GM19240 (cell line): ENCODE measurements around the gene ANKRD24.
"Not testable (repeated sequence)": the region's sequence is repeated elsewhere in the genome, so short reads cannot be mapped to it uniquely, and the experiment has no call there.

ENCODE experiments used
- DNase-seq: peaks from one replicate; pipeline ENCODE4 v3.0.0; 2011; ENCODE audit warnings: low spot score; ENCODE audit not compliant: insufficient read length

ANKRD24 gene

DNA sequence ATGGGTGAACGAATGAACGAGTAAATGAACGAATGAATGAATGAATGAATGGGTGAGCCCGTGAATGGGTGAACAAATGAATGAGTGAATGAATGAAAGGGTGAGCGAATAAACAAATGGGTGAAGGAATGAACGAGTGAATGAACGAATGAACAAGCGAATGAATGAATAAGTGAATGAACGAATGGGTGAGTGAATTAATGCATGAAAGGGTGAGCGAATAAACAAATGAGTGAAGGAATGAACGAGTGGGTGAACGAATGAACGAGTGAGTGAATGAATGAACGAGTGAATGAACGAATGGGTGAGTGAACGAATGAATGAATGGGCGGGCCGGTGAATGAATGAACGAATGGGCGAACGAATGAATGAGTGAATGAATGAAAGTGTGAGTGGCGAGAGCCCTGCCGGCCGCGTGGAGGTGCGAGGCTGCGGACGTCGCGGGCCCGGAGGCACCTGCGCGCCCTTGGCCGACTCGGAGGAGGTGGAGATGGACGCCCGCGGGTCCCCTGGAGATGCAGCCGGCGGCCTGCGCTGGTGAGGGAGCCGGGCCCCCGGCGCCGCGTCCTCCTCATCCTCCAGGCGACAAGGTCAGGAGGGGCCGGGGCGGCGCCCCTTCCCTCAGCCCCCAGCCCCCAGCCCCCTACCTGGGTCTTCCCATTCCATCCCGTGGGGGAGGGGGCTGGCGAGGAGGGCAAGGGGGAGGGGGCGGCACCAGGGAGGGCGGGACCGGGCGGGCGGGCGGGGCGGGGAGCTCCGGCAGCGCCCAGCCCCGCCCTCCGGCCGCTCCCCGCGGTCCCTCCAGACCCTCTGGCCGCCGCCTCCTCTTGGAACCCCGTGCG is 15.4 kb downstream of the ANKRD24 start:
- no peak for DNase-seq

DNA sequence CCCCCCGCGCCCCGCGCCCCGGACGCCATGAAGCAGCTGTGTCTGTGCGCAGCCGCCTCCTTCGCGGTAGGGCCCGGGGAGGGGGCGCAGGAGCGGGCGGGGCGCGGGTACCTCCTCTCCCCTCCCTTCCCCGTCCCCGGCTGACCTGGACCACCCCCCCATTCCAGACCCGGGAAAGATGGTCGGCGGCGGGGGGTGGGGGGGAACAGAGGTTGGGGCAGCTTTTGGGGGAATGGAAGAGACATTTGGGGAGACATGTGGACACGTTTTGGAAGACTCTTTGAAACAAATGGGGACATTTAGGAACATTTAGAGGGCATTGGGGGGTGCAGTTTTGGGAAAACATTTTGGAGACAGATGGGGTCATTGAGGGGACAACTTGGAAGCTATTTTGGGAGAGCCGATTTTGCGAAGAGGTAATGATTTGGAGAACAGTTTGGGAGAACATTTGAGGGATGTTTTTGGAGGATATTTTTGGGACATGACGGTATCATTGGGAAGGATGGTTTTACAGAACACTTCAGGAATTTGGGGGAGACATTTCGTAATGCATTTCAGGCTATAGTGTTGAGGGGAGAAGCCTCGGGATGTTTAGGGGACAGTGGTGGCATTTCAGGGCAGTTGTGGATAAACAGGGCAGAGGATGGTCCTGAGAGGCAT is 16.1 kb downstream of the ANKRD24 start:
- no peak for DNase-seq

DNA sequence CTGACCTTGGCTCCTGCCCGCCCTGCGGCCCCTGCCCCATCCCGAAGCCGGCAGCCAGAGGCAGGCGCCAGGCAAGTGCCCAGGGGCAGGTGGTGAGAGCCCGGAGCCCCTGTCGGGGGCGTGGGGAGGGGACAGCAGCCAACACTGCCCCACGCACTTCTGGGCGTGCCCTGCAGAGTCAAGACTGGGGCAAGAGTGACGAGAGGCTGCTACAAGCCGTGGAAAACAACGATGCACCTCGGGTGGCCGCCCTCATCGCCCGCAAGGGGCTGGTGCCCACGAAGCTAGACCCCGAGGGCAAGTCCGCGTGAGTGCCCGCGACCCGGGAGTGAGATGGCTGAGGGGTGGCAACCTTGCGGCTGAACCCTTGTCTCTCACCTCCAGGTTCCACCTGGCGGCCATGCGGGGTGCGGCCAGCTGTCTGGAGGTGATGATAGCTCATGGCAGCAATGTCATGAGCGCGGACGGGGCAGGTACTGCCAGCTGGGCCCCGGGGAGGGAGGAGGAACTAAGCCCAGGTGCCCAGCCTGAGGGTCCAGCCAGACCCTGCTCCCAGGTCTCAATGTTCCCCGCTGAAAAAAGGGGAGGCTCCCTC is 17.3 kb downstream of the ANKRD24 start:
- DNase-seq, result no peak

DNA sequence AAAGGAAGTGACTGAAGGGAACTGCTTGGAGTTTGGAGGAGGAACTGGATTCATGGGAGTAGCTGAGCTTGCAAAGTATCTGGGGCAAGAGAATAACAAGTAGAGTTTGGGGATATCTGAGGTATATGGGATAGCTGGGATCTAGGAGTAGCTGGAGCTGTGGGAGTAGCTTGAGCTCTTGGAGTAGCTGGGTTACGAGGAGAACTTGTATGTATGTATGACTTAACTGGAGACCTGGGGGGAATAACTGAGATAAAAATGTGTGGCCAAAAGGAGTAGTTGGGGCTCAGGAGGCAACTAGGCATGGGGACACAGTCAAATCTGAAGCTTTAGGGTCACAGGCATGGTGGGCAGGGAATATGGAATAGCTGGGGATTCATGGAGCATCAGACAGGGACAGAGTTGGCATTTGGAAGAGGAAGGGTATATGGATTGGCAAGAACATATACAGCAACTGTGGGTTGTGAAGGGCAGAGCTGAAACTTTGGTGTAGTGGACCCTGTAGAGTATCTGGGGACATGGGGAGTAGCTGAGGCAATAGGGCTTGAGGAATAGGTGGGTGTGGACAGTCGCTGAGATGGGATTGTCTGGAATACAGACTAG is 18.6 kb downstream of the ANKRD24 start:
- DNase-seq, result no peak

DNA sequence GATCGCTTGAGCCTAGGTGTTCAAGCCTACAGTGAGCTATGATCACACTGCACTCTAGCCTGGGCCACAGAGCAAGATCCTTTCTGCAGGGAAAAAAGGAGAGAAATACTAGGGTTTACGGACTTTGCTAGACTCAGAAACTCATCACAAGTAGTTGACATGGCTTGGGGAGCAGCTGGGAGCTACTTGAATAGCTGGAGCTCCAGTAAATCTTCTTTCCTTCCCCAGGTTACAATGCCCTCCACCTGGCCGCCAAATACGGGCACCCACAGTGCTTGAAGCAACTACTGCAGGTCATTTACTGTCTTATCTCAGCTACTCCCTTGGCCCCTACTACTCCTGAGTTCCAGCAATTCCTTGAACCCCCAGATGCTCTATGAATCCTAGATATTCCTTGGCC is 19.3 kb downstream of the ANKRD24 start:
- DNase-seq, result no peak

DNA sequence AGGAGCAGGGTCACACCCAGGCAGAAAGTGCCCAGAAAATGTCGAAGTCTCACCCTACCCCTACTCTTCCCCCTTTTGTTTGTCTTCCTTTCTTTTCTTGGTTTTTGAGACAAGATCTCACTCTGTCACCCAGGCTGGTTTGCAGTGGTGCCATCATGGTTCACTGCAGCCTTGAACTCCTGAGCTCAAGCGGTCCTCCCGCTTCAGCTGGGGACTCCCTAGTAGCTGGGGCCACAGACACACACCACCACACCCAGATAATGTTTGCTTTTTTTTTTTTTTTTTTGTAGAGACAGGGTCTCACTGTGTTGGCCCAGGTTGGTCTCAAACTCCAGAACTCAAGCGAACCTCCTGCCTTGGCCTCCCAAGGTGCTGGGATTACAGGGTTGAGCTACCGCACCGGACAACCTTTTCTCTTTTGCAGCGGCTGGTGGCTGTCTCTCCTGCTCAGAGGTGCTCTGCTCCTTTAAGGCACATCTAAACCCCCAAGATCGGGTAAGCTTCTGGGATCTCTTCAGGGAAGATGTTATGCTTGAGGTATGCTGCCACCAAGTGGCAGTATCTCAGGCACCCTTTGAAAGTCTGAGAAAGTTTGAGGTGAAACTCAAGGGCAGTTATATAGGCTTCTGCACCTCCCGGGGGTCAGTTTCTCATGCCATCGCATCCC is 24.5 kb downstream of the ANKRD24 start:
- DNase-seq, result no peak

DNA sequence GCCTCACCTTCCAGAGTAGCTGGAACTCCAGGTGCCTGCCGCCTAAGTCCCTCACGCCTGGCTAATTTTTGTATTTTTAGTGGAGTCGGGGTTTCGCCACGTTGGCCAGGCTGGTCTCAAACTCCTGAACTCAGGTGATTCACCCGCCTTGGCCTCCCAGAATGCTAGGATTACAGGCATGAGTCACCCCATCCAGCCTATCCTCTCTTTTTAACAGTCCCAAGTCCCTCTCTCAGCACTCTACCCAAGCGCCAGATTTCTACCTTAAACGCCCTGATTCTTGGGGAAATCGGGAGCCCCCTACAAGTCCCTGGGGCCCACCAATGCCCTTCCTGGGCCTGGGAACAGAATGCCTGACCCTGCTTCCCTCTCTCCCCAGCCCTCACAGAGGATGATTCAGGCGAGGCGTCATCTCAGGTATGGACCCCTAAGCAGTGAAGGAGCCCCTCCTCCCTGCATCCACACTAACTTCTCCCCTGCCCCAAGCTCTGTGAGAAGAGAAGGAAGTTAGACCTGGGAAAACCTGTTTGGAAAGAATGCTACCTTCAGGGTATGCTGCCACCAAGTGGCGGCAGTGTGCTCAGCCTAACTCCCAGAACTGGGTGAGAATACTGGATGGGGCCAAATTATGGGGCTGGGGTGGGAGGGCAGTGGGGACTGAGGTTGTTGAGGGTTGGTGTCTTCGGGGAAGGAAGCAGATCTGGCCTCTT is 26.1 kb downstream of the ANKRD24 start:
- no peak for DNase-seq

DNA sequence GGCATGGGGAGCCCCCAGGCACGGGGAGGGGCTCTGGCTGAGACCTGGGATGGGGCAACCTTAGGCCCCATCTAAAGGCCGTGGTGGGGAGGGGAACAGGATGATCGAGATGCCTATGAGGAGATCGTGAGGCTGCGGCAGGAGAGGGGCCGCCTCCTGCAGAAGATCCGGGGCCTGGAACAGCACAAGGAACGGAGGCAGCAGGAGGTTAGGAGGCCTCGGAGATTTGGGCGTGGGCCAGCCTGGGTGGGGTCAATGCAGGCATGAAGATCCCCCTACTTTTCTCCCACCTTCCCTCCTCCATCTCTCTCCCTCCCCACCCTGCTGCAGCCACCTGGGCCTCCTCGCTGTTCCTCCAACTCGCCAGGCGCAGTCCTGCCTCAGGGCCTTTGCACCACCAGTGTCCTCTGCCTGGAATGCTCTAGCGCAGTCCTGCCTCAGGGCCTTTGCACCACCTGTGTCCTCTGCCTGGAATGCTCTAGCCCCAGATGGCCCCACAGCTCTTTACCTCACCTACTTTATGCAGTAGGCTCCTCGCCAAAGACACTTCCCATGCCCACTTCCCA is 27.8 kb downstream of the ANKRD24 start:
- no peak for DNase-seq

DNA sequence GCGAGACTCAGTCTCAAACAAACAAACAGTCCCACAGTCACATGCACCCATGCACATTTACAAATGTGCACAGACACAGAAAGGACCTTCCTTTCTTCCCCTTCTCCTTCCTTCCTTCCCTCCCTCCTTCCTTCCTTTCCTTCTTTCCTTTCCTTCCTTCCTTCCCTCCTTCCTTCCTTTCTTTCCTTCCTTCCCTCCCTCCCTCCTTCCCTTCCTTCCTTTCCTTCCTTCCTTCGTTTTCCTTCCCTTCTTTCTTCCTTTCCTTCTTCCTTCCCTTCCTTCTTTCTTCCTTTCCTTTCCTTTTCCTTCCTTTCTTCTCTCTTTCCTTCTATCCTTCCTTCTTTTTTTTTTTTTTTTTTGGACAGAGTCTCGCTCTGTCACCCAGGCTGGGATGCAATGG is 30.6 kb downstream of the ANKRD24 start:
- DNase-seq, result no peak

DNA sequence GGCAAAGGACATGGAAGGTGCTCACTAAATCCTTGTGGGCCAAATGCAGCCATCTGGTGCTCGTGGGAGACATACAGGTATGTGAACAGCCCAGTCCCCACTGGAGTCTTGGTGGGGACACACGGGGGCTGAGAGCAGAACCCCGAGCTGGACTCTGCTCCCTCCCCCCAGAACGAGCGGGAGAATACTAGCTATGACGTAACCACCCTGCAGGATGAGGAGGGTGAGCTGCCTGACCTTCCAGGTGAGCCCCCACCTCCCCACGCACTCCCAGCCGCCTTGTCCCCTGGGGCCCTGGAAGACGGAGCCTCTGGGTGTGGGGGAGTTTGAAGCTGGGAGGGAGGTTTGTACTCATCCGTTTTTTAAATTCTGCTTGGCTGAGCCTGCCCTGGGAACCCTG is 33.3 kb downstream of the ANKRD24 start:
- no peak for DNase-seq

DNA sequence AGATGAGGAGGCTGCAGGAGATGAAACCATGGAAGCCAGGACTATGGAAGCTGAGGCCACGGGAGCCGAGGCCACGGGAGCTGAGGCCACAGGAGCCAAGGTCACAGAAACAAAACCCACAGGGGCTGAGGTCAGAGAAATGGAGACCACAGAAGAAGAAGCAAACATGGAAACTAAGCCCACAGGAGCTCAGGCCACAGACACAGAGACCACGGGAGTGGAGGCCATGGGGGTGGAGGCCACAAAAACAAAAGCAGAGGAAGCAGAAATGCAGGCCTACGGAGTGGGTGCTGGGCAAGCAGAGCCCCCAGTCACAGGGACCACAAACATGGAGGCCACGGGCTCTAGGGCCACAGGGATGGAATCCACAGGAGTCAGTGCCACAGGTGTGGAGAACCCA is 34.4 kb downstream of the ANKRD24 start:
- no peak for DNase-seq

DNA sequence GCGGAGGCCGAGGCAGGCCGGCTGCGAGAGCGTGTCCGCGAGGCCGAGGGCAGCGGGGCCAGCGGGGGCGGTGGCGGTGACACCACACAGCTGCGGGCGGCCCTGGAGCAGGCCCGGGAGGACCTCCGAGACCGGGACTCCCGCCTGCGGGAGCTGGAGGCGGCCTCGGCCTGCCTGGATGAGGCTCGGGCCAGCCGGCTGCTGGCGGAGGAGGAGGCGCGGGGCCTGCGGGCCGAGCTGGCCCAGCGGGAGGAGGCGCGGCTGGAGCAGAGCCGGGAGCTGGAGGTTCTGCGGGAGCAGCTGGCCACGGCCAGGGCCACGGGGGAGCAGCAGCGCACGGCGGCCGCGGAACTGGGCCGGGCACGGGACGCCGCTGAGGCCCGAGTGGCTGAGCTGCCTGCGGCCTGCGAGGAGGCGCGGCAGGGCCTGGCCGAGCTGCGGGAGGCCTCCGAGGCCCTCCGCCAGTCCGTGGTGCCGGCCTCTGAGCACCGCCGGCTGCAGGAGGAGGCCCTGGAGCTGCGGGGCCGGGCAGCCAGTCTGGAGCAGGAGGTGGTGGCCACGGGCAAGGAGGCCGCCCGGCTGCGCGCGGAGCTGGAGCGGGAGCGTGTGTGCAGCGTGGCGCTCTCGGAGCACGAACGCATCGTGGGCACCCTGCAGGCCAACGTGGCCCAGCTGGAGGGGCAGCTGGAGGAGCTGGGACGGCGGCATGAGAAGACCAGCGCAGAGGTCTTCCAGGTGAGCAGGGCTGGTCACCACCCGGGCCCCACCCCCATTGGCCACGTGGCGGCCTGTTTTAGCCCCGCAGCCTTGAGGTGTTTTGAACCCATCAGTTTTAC is 35.2 kb downstream of the ANKRD24 start:
- no peak for DNase-seq

DNA sequence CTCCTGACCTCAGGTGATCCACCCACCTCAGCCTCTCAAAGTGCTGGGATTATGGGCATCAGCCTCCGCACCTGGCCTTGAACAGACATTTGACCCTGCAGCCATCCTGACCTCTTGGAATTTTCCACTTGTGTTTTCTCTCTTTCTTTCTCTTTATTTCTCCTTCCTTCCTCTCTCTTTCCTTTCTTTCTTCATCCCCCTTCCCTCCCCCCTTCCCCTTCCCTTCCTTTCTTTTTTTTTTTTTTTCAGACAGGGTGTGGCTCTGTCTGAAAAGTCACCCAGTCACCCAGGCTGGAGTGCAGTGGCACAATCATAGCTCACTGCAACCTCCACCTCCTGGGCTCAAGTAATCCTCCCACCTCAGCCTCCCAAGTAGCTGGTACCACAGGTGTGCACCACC is 36.0 kb downstream of the ANKRD24 start:
- not testable (repeated sequence) for DNase-seq

DNA sequence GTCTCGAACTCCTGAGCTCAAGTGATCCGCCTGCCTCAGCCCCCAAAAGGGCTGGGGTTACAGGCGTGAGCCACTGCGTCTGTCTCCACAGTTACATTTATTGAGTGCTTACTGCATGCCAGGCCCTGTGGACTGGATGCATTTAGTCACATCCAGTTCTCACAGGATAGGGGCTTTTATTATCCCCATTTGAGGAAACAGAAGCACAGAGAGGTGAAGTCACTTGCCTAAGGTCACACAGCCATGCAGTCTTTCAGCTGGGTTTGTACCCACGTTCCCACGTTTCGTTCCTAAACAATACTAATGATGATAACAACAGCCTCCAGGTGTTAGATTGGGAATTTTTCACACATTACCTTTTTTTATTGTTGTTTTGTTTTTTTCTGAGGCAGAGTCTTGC is 37.7 kb downstream of the ANKRD24 start:
- DNase-seq, result no peak

DNA sequence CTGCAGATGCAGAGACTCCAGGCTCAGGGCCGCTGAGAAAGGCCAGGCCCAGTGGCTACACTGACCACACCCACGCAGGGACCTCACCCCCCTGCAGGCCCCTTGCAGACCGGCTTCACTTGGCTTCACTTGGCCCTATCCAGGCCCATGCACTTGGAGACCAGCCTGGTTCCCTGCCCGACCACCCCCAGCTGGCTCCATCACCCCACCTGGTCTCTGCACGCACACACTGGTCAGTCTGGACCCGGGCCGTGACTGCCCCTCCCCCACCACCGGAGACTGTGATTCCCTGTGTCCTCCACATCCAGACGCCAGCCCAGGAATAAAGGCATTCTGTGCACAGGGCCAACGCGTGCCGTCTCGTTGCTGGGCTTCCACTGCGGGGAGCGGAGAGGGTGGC is 42.0 kb downstream of the ANKRD24 start:
- DNase-seq, result no peak

DNA sequence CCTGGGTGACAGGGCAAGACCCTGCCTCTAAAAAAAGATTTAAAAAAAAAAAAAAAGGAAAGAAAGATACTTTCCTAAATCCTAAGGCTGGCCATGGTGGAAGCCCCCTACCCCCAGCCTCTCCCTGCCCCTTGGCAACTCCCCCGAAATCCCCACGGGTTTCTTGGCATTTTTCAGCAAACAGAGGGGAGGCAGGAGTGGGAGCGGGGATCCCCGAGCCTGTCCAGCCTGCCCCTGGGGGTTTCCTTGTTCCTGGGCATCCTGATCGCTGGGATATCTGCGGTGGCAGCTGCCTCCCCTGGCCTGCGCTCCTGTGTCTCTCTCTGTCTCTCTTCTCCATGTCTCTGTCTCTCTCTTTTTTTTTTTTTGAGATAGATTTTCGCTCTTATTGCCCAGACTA is 43.4 kb downstream of the ANKRD24 start:
- no peak for DNase-seq

DNA sequence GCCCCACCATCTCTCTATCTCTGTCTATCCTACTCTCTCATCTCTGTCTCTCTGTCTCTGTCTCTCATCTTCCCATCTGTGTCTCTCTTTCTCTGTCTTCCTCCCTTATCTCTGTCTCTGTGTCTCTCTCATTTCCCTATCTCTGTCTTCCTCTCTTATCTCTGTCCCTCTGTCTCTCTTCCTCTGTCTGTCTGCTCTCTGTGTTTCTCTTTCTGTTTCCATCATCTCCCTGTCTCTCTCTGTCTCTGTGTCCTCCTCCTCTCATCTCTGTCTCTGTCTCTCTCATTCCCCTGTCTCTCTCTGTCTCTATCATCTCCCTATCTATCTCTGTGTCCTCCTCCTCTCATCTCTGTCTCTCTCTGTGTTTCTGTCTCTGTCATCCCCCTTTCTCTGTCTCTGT is 45.3 kb downstream of the ANKRD24 start:
- no peak for DNase-seq

DNA sequence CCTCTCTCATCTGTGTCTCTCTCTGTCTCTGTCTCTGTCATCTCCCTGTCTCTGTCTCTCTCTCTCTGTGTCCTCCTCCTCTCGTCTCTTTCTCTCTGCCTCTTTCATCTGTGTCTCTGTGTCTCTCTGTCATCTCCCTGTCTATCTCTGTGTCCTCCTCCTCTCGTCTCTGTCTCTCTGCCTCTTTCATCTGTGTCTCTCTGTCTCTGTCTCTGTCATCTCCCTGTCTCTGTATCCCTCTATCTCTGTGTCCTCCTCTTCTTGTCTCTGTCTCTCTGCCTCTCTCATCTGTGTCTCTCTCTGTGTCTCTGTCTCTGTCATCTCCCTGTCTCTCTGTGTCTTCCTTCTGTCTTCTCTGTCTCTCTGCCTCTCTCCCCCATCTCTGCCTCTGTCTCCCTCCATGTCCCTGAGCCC is 46.3 kb downstream of the ANKRD24 start:
- DNase-seq, result no peak

DNA sequence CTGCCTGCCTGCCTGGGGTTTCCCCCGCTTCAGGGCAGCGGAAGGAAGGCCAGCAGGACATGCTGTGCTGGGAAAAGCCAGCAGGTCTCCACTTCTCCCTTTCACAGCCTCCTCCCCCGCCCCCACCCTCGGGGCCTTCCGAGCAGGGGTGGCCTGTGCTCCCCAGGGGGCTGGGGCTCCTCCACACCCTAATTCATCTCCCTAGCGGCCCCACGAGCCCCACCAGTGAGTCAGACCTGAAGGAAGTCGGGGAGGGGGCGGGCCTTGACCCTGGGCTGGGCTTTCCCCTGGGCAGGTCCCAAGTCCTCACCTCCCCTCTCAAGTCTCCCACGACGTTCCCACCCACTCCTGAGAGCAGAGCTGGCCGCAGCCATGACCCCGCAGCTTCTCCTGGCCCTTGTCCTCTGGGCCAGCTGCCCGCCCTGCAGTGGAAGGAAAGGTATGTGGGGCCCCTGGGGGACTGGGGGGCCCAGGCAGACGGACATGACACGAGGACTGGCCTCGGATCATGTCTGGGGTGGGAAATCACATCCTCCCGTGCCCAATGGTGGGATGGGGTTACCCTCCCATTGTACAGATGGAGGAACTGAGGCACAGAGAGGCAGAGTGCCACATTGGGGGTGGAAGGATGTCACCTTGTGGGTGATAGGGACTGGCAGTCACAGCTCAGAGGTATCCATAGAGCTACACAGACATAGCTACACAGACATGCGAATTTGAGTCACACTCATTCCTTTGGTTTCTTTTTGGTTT is 46.9 kb downstream of the ANKRD24 start, which contains the start of gene EBI3:
EBI3 (plus strand) TSS at position 345 of the 753 bp plus-strand sequence; CDS start at position 373, 28 bp downstream.
- DNase-seq, result peak; percentile 62
